ENCODE results near the gene TOR1A. TPM values are rescaled to one million over a fixed set of nuclear protein-coding genes. Genes with fewer than 3 reads are reported as not detected.

Gene TOR1A
- total and polyA plus RNA-seq, 2 donors (not counting 1 experiment from before 2014, with no cell fraction given), result 31.5 to 80.2 TPM

GRCh38 chr9:129783516-129784361 is 40.2 kb downstream of the TOR1A start:
- Histone ChIP-seq H3K9me3 (ENCODE audit: control insufficient read depth, insufficient read depth, low read depth, low read length) (no peaks in the 10 kb centered on the region), H4K20me1 (ENCODE audit: control insufficient read depth, extremely low read depth, insufficient read depth, low read length) (no peaks in the 10 kb centered on the region), H3K36me3 (ENCODE audit: control insufficient read depth, insufficient read depth, low read length) (no peaks in the 10 kb centered on the region), H2AFZ (ENCODE audit: low read length) (no peak overlapping the region), H3K4me3 (replicated peaks in 1 of 4; ENCODE audit: control extremely low read depth in 1 of 4, insufficient read depth in 1 of 4, low read depth in 3 of 4, low read length in 4 of 4) (no peak overlapping the region), H3K27ac (ENCODE audit: insufficient read depth, low read length) (no peak overlapping the region), H3K9ac (ENCODE audit: insufficient read depth, low read length) (no peak overlapping the region), H3K4me2 (ENCODE audit: extremely low read depth, insufficient read depth, low read length) (no peak overlapping the region), H3K79me2 (ENCODE audit: control insufficient read depth, insufficient read depth, low read length) (no peaks in the 10 kb centered on the region), H3K4me1 (ENCODE audit: control insufficient read depth, extremely low read depth, insufficient read depth, low read length) (no peaks in the 10 kb centered on the region), H3K27me3 (ENCODE audit: control insufficient read depth, insufficient read depth, low read length) (peaks cover 2% of the 10 kb centered on the region)
- peak; percentile 56 to 85 for DNase-seq (ENCODE audit: low read depth in 2 of 2)
- TF ChIP-seq EZH2 (IDR thresholded peaks at IDR 0.05; ENCODE audit: low read length, missing control alignments) (no peak), CTCF (conservative IDR thresholded peaks at IDR 0.05 in 1 of 2, IDR thresholded peaks at IDR 0.05 in 1 of 2; ENCODE audit: low read depth in 1 of 2, low read length in 2 of 2) (peak; percentile 92 to 95)

GRCh38 chr9:129781981-129782380 is 42.0 kb downstream of the TOR1A start:
- H3K27ac ChIP-seq (ENCODE audit: insufficient read depth, low read length), result no peak overlapping the region
- no peak for DNase-seq (ENCODE audit: low read depth in 2 of 2)
- peaks cover under 1% of the 10 kb centered on the region for H3K27me3 ChIP-seq (ENCODE audit: control insufficient read depth, insufficient read depth, low read length)
- no peak overlapping the region for H3K4me2 ChIP-seq (ENCODE audit: extremely low read depth, insufficient read depth, low read length)
- no peak overlapping the region for H2AFZ ChIP-seq (ENCODE audit: low read length)
- H3K36me3 ChIP-seq (ENCODE audit: control insufficient read depth, insufficient read depth, low read length), result no peaks in the 10 kb centered on the region
- TF ChIP-seq EZH2 (IDR thresholded peaks at IDR 0.05; ENCODE audit: low read length, missing control alignments), result no peak
- no peak for TF ChIP-seq CTCF (conservative IDR thresholded peaks at IDR 0.05 in 1 of 2, IDR thresholded peaks at IDR 0.05 in 1 of 2; ENCODE audit: low read depth in 1 of 2, low read length in 2 of 2)
- no peaks in the 10 kb centered on the region for H4K20me1 ChIP-seq (ENCODE audit: control insufficient read depth, extremely low read depth, insufficient read depth, low read length)
- H3K79me2 ChIP-seq (ENCODE audit: control insufficient read depth, insufficient read depth, low read length), result no peaks in the 10 kb centered on the region
- H3K4me3 ChIP-seq (replicated peaks in 1 of 4; ENCODE audit: control extremely low read depth in 1 of 4, insufficient read depth in 1 of 4, low read depth in 3 of 4, low read length in 4 of 4), result no peak overlapping the region
- H3K9ac ChIP-seq (ENCODE audit: insufficient read depth, low read length), result no peak overlapping the region
- peaks cover 4% of the 10 kb centered on the region for H3K4me1 ChIP-seq (ENCODE audit: control insufficient read depth, extremely low read depth, insufficient read depth, low read length)
- no peaks in the 10 kb centered on the region for H3K9me3 ChIP-seq (ENCODE audit: control insufficient read depth, insufficient read depth, low read depth, low read length)

GRCh38 chr9:129781131-129781530 is 42.8 kb downstream of the TOR1A start:
- Histone ChIP-seq H3K36me3 (ENCODE audit: control insufficient read depth, insufficient read depth, low read length) (no peaks in the 10 kb centered on the region), H4K20me1 (ENCODE audit: control insufficient read depth, extremely low read depth, insufficient read depth, low read length) (no peaks in the 10 kb centered on the region), H3K4me3 (replicated peaks in 1 of 4; ENCODE audit: control extremely low read depth in 1 of 4, insufficient read depth in 1 of 4, low read depth in 3 of 4, low read length in 4 of 4) (no peak overlapping the region), H2AFZ (ENCODE audit: low read length) (no peak overlapping the region), H3K9ac (ENCODE audit: insufficient read depth, low read length) (no peak overlapping the region), H3K4me2 (ENCODE audit: extremely low read depth, insufficient read depth, low read length) (no peak overlapping the region), H3K9me3 (ENCODE audit: control insufficient read depth, insufficient read depth, low read depth, low read length) (no peaks in the 10 kb centered on the region), H3K4me1 (ENCODE audit: control insufficient read depth, extremely low read depth, insufficient read depth, low read length) (peaks cover 10% of the 10 kb centered on the region), H3K79me2 (ENCODE audit: control insufficient read depth, insufficient read depth, low read length) (no peaks in the 10 kb centered on the region), H3K27me3 (ENCODE audit: control insufficient read depth, insufficient read depth, low read length) (no peaks in the 10 kb centered on the region), H3K27ac (ENCODE audit: insufficient read depth, low read length) (no peak overlapping the region)
- TF ChIP-seq CTCF (conservative IDR thresholded peaks at IDR 0.05 in 1 of 2, IDR thresholded peaks at IDR 0.05 in 1 of 2; ENCODE audit: low read depth in 1 of 2, low read length in 2 of 2) (no peak), EZH2 (IDR thresholded peaks at IDR 0.05; ENCODE audit: low read length, missing control alignments) (no peak)
- no peak for DNase-seq (ENCODE audit: low read depth in 2 of 2)
